WTC11 (cell line): ENCODE data around the gene APOL6. TPM values are rescaled to one million over a fixed set of nuclear protein-coding genes. Genes with fewer than 3 reads are reported as not detected.

ENCODE experiments used
- ATAC-seq: fragments of 200-7000 bp; cut with Tn5 transposase; 2 replicates; pipeline ENCODE4 v1.10.0; 2021; ENCODE audit warnings: mild to moderate bottlenecking, moderate library complexity
- CTCF ChIA-PET: fragments of 300-600 bp; sonication (Branson Sonifier 250); formaldehyde crosslinking; loops from one replicate; lab custom pipeline; 2021; ENCODE audit warnings: antibody characterized with exemption; lab: Charles Lee
- POLR2A ChIA-PET: fragments of 350-600 bp; sonication (Branson Sonifier 250); formaldehyde crosslinking; loops from one replicate; lab custom pipeline; 2021; ENCODE audit warnings: antibody characterized with exemption; lab: Charles Lee
- DNase-seq: peaks from one replicate; pipeline ENCODE4 v3.0.0; 2021; ENCODE audit warnings: low spot score
- H3K27ac Mint-ChIP-seq: 2 replicates; pipeline ENCODE4 v1.8.0; 2021; ENCODE audit warnings: mixed read lengths
- H3K27me3 Mint-ChIP-seq: 2 replicates; pipeline ENCODE4 v1.8.0; 2021; ENCODE audit warnings: low read depth, mild to moderate bottlenecking, moderate library complexity, mixed read lengths
- H3K36me3 Mint-ChIP-seq: 2 replicates; pipeline ENCODE4 v1.8.0; 2021; ENCODE audit warnings: mixed read lengths
- H3K4me1 Mint-ChIP-seq: 2 replicates; pipeline ENCODE4 v1.8.0; 2022; ENCODE audit warnings: mixed read lengths
- H3K4me3 Mint-ChIP-seq: 2 replicates; pipeline ENCODE4 v1.8.0; 2021; ENCODE audit warnings: mild to moderate bottlenecking, moderate library complexity, mixed read lengths
- H3K9me3 Mint-ChIP-seq: 2 replicates; pipeline ENCODE4 v1.8.0; 2021; ENCODE audit warnings: mixed read lengths
- ARID4B ChIP-seq: sonication (generic); formaldehyde crosslinking; IDR thresholded peaks from 2 replicates; pipeline ENCODE4 v1.8.0; 2023; ENCODE audit warnings: missing genetic modification reagents, mild to moderate bottlenecking, borderline replicate concordance
- ATF3 ChIP-seq: sonication (generic); formaldehyde crosslinking; conservative IDR thresholded peaks from 2 replicates; pipeline ENCODE4 v1.8.1; 2022; ENCODE audit warnings: mild to moderate bottlenecking, missing genetic modification reagents
- CREB1 ChIP-seq: sonication (generic); formaldehyde crosslinking; IDR thresholded peaks from 2 replicates; pipeline ENCODE4 v1.8.0; 2023; ENCODE audit warnings: mild to moderate bottlenecking, missing genetic modification reagents
- CREM ChIP-seq: sonication (generic); formaldehyde crosslinking; IDR thresholded peaks from 2 replicates; pipeline ENCODE4 v1.8.1; 2022; ENCODE audit warnings: mild to moderate bottlenecking, missing genetic modification reagents, moderate library complexity
- E2F4 ChIP-seq: sonication (generic); formaldehyde crosslinking; IDR thresholded peaks from 2 replicates; pipeline ENCODE4 v1.8.1; 2022; ENCODE audit warnings: low read depth, mild to moderate bottlenecking, moderate library complexity, missing genetic modification reagents, borderline replicate concordance
- MXD4 ChIP-seq: fragments of 250-450 bp; sonication (Bioruptor Pico); IDR thresholded peaks from 2 replicates; pipeline ENCODE4 v1.8.0; 2021; ENCODE audit warnings: mild to moderate bottlenecking, moderate library complexity, borderline replicate concordance
- MYBL2 ChIP-seq: sonication (generic); formaldehyde crosslinking; IDR thresholded peaks from 2 replicates; pipeline ENCODE4 v1.8.1; 2023; ENCODE audit warnings: mild to moderate bottlenecking, moderate library complexity, missing genetic modification reagents
- NFE2L1 ChIP-seq: sonication (generic); formaldehyde crosslinking; IDR thresholded peaks from 2 replicates; pipeline ENCODE4 v1.8.1; 2023; ENCODE audit warnings: missing genetic modification reagents
- SMAD3 ChIP-seq: sonication (generic); formaldehyde crosslinking; IDR thresholded peaks from 2 replicates; pipeline ENCODE4 v1.8.0; 2022; ENCODE audit warnings: missing genetic modification reagents, mild to moderate bottlenecking, borderline replicate concordance
- SP1 ChIP-seq: sonication (generic); formaldehyde crosslinking; conservative IDR thresholded peaks from 2 replicates; pipeline ENCODE4 v1.8.1; 2022; ENCODE audit warnings: missing genetic modification reagents
- ZNF138 ChIP-seq: sonication (generic); formaldehyde crosslinking; conservative IDR thresholded peaks from 2 replicates; pipeline ENCODE4 v1.8.1; 2022; ENCODE audit warnings: mild to moderate bottlenecking, moderate library complexity, missing genetic modification reagents
- ZNF232 ChIP-seq: sonication (generic); formaldehyde crosslinking; IDR thresholded peaks from 2 replicates; pipeline ENCODE4 v1.8.0; 2022; ENCODE audit warnings: mild to moderate bottlenecking, missing genetic modification reagents
- ZNF281 ChIP-seq: sonication (generic); formaldehyde crosslinking; IDR thresholded peaks from 2 replicates; pipeline ENCODE4 v1.8.0; 2023; ENCODE audit warnings: mild to moderate bottlenecking, missing genetic modification reagents
- ZSCAN18 ChIP-seq: fragments of 250-450 bp; sonication (Bioruptor Pico); IDR thresholded peaks from 2 replicates; pipeline ENCODE4 v2.1.2; 2022; ENCODE audit warnings: mild to moderate bottlenecking, moderate library complexity
- total RNA-seq: library from RNA; stranded (reverse); gene quantifications from 3 replicates; pipeline ENCODE4 v1.2.3, GENCODE V29; 2021

APOL6 gene
- total RNA-seq, 1 experiment from 2014 or later: 0.17 TPM

- Mint-ChIP-seq H3K4me3 (peak overlapping the region; percentile 80), H3K27ac (peak overlapping the region; percentile 20), H3K4me1 (peaks cover 28% of the 10 kb centered on the region), H3K27me3 (peaks cover 3% of the 10 kb centered on the region; the same call in 1 of the 2 replicates), H3K9me3 (no peaks in the 10 kb centered on the region), H3K36me3 (no peaks in the 10 kb centered on the region)
- DNase-seq (peak; percentile 70), ATAC-seq (peak; percentile 58)
- ChIA-PET POLR2A (interaction anchor here (0.7 kb wide), 1 partner anchor 454 kb away, joined by 3 read pairs; no protein-coding TSS in a partner anchor), CTCF (interaction anchor here (0.6 to 1.8 kb wide), 16 partner anchors 10 to 502 kb away, joined by 3 to 13 read pairs (median 4); no protein-coding TSS in a partner anchor)
- TF ChIP-seq CREB1 (CRISPR knock-in tag) (0 out of 2 replicates have a peak, but pooled peaks have one; percentile 12), ZSCAN18 (no peak)
Measured at GRCh38 chr22:35627267-35628041, 20.8 kb upstream of the APOL6 start.

GRCh38 chr22:35628732-35629131 lies 19.5 kb upstream of the APOL6 start:
- POLR2A ChIA-PET: no interaction called here
- CTCF ChIA-PET: interaction anchor here (0.6 kb wide), 1 partner anchor 427 kb away, joined by 3 read pairs; no protein-coding TSS in a partner anchor
- DNase-seq (no peak), ATAC-seq (no peak)
- Mint-ChIP-seq H3K27me3 (peaks cover 3% of the 10 kb centered on the region; the same call in 1 of the 2 replicates), H3K27ac (no peak overlapping the region), H3K4me1 (peaks cover 27% of the 10 kb centered on the region), H3K4me3 (no peak overlapping the region), H3K36me3 (no peaks in the 10 kb centered on the region), H3K9me3 (no peaks in the 10 kb centered on the region; the same call in 1 of the 2 replicates)
- TF ChIP-seq ARID4B (CRISPR knock-in tag): no peak
- TF ChIP-seq SMAD3 (CRISPR knock-in tag): no peak
- TF ChIP-seq MYBL2 (CRISPR knock-in tag): no peak
- TF ChIP-seq ZNF232: no peak
- no peak for TF ChIP-seq ZNF138 (CRISPR knock-in tag)
- no peak for TF ChIP-seq ZNF281 (CRISPR knock-in tag)
- no peak for TF ChIP-seq ATF3 (CRISPR knock-in tag)
- TF ChIP-seq ZSCAN18: no peak
- no peak for TF ChIP-seq MXD4
- TF ChIP-seq NFE2L1: no peak
- TF ChIP-seq E2F4: no peak
- TF ChIP-seq CREM (CRISPR knock-in tag): no peak
- TF ChIP-seq SP1 (CRISPR knock-in tag): no peak
